GM06990 (cell line): ENCODE measurements around the gene ZNF318.

ENCODE experiments used
- DNase-seq: peaks from one replicate; pipeline ENCODE4 v3.0.0-alpha.2; 2011; ENCODE audit not compliant: insufficient read length; ENCODE audit errors: extremely low read depth
- H3K27me3 ChIP-seq: replicated peaks from 2 replicates; pipeline ENCODE4 v1.6.0; 2011; ENCODE audit warnings: low read length; ENCODE audit not compliant: control insufficient read depth, insufficient read depth
- H3K36me3 ChIP-seq: 2 replicates; pipeline ENCODE4 v1.5.1; 2011; ENCODE audit warnings: low read length; ENCODE audit not compliant: control insufficient read depth, insufficient read depth
- H3K4me3 ChIP-seq: replicated peaks from 2 replicates; pipeline ENCODE4 v1.5.1; 2011; ENCODE audit warnings: low read depth, mild to moderate bottlenecking, control low read depth, low read length
- CTCF ChIP-seq: IDR thresholded peaks from 2 replicates; pipeline ENCODE4 v1.5.1; 2011; ENCODE audit warnings: low read length, control low read depth, mild to moderate bottlenecking, inconsistent platforms; ENCODE audit not compliant: insufficient read depth, poor library complexity, severe bottlenecking

The ZNF318 gene

GRCh38 chr6:43318011-43318410 is 51.4 kb downstream of the ZNF318 start:
- no peak for TF ChIP-seq CTCF
- no peak for DNase-seq
- Histone ChIP-seq H3K4me3 (no peak overlapping the region), H3K36me3 (no peaks in the 10 kb centered on the region), H3K27me3 (no peaks in the 10 kb centered on the region)

GRCh38 chr6:43313813-43314212 is 55.6 kb downstream of the ZNF318 start:
- DNase-seq, result no peak
- no peak for TF ChIP-seq CTCF

GRCh38 chr6:43311666-43312065 is 57.8 kb downstream of the ZNF318 start:
- H3K27me3 ChIP-seq, result no peaks in the 10 kb centered on the region
- TF ChIP-seq CTCF, result no peak
- H3K36me3 ChIP-seq, result no peaks in the 10 kb centered on the region; the same call in 1 of the 2 replicates
- H3K4me3 ChIP-seq, result no peak overlapping the region
- DNase-seq, result no peak

More at GRCh38 chr6:43313813-43314212, 55.6 kb downstream of the ZNF318 start:
- Histone ChIP-seq H3K4me3 (no peak overlapping the region), H3K27me3 (no peaks in the 10 kb centered on the region), H3K36me3 (no peaks in the 10 kb centered on the region)

GRCh38 chr6:43310624-43311023 is 58.8 kb downstream of the ZNF318 start:
- H3K36me3 ChIP-seq, result no peaks in the 10 kb centered on the region; the same call in none of the 2 replicates
- no peak for DNase-seq
- no peak overlapping the region for H3K4me3 ChIP-seq
- no peak for TF ChIP-seq CTCF
- no peaks in the 10 kb centered on the region for H3K27me3 ChIP-seq

- no peak for DNase-seq
- TF ChIP-seq CTCF, result no peak
- Histone ChIP-seq H3K4me3 (no peak overlapping the region), H3K36me3 (no peaks in the 10 kb centered on the region; the same call in none of the 2 replicates), H3K27me3 (no peaks in the 10 kb centered on the region)
Measured at GRCh38 chr6:43310134-43310533, 59.3 kb downstream of the ZNF318 start.

- DNase-seq, result no peak
- H3K27me3 ChIP-seq, result no peaks in the 10 kb centered on the region
- no peak for TF ChIP-seq CTCF
- peak overlapping the region; percentile 50 for H3K4me3 ChIP-seq
- no peaks in the 10 kb centered on the region; the same call in none of the 2 replicates for H3K36me3 ChIP-seq
Measured at GRCh38 chr6:43308990-43309477, 60.4 kb downstream of the ZNF318 start.
